ENCODE measurements around the gene SAMD3. TPM values are rescaled to one million over a fixed set of nuclear protein-coding genes. Genes with fewer than 3 reads are reported as not detected.
"Not testable (repeated sequence)": the region's sequence is repeated elsewhere in the genome, so short reads cannot be mapped to it uniquely, and the experiment has no call there.

SAMD3 gene
- total and polyA plus RNA-seq, 4 donors = 0.08 to 4.3 (median 1.2) TPM

GRCh38 chr6:130178692-130179091 lies 44.1 kb downstream of the SAMD3 start:
- WGBS = 88% methylated on average over 1 of the region's 1 CpG
- DNase-seq (ENCODE audit: low spot score) = no peak
- TF ChIP-seq EGR1 (IDR thresholded peaks at IDR 0.05; ENCODE audit: low read depth in 2 of 2) = no peak
- no peak for TF ChIP-seq SP1 (IDR thresholded peaks at IDR 0.05)
- no peak for TF ChIP-seq FOXA1 (IDR thresholded peaks at IDR 0.05)
- TF ChIP-seq CTCF (IDR thresholded peaks at IDR 0.05; ENCODE audit: low read depth, low read length, missing input control) = no peak
- TF ChIP-seq GABPA (IDR thresholded peaks at IDR 0.05 in 1 of 2, conservative IDR thresholded peaks at IDR 0.05 in 1 of 2) = no peak
- no peak for TF ChIP-seq JUND (IDR thresholded peaks at IDR 0.05)
- no peak for TF ChIP-seq REST (IDR thresholded peaks at IDR 0.05)

GRCh38 chr6:130176378-130176777 lies 46.4 kb downstream of the SAMD3 start:
- 89% methylated on average over 1 of the region's 1 CpG for WGBS
- H3K9ac ChIP-seq (ENCODE audit: low read depth in 1 of 2, low read length in 2 of 2) = no peak overlapping the region
- DNase-seq (ENCODE audit: low spot score) = no peak
- H3K27ac ChIP-seq (ENCODE audit: low read depth in 1 of 2, low read length in 2 of 2) = no peak overlapping the region
- H3K4me3 ChIP-seq (ENCODE audit: low read depth in 1 of 3, low read length in 3 of 3) = no peak overlapping the region
- TF ChIP-seq CTCF (IDR thresholded peaks at IDR 0.05; ENCODE audit: low read depth, low read length, missing input control) (no peak), YY1 (IDR thresholded peaks at IDR 0.05) (no peak), REST (IDR thresholded peaks at IDR 0.05) (no peak), RXRA (IDR thresholded peaks at IDR 0.05) (no peak), GABPA (IDR thresholded peaks at IDR 0.05 in 1 of 2, conservative IDR thresholded peaks at IDR 0.05 in 1 of 2) (no peak), HNF4G (IDR thresholded peaks at IDR 0.05) (no peak), FOXA2 (IDR thresholded peaks at IDR 0.05) (no peak), ZBTB33 (IDR thresholded peaks at IDR 0.05) (no peak)
- H3K36me3 ChIP-seq (ENCODE audit: control insufficient read depth in 4 of 4, insufficient read depth in 3 of 4, low read depth in 1 of 4, low read length in 3 of 4) = no peaks in the 10 kb centered on the region
- H3K4me1 ChIP-seq (ENCODE audit: control insufficient read depth in 4 of 4, insufficient read depth in 4 of 4, low read length in 3 of 4) = no peaks in the 10 kb centered on the region
- no peaks in the 10 kb centered on the region for H3K9me3 ChIP-seq (ENCODE audit: control insufficient read depth in 4 of 4, low read length in 3 of 4)
- no peaks in the 10 kb centered on the region for H3K27me3 ChIP-seq (ENCODE audit: control insufficient read depth in 4 of 4, insufficient read depth in 4 of 4, low read length in 3 of 4)

More at GRCh38 chr6:130178692-130179091, 44.1 kb downstream of the SAMD3 start:
- H3K27me3 ChIP-seq (ENCODE audit: control insufficient read depth in 4 of 4, insufficient read depth in 4 of 4, low read length in 3 of 4) = no peaks in the 10 kb centered on the region
- H3K4me3 ChIP-seq (ENCODE audit: low read depth in 1 of 3, low read length in 3 of 3) = no peak overlapping the region
- no peak overlapping the region for H3K27ac ChIP-seq (ENCODE audit: low read depth in 1 of 2, low read length in 2 of 2)
- H3K4me1 ChIP-seq (ENCODE audit: control insufficient read depth in 4 of 4, insufficient read depth in 4 of 4, low read length in 3 of 4) = no peaks in the 10 kb centered on the region
- H3K9ac ChIP-seq (ENCODE audit: low read depth in 1 of 2, low read length in 2 of 2) = no peak overlapping the region
- H3K36me3 ChIP-seq (ENCODE audit: control insufficient read depth in 4 of 4, insufficient read depth in 3 of 4, low read depth in 1 of 4, low read length in 3 of 4) = no peaks in the 10 kb centered on the region
- no peaks in the 10 kb centered on the region for H3K9me3 ChIP-seq (ENCODE audit: control insufficient read depth in 4 of 4, low read length in 3 of 4)

GRCh38 chr6:130173377-130174004 lies 49.3 kb downstream of the SAMD3 start:
- H3K27ac ChIP-seq (ENCODE audit: low read depth in 1 of 2, low read length in 2 of 2); DNase-seq (ENCODE audit: low spot score); H3K36me3 ChIP-seq (ENCODE audit: control insufficient read depth in 4 of 4, insufficient read depth in 3 of 4, low read depth in 1 of 4, low read length in 3 of 4); H3K27me3 ChIP-seq (ENCODE audit: control insufficient read depth in 4 of 4, insufficient read depth in 4 of 4, low read length in 3 of 4); H3K9me3 ChIP-seq (ENCODE audit: control insufficient read depth in 4 of 4, low read length in 3 of 4); H3K9ac ChIP-seq (ENCODE audit: low read depth in 1 of 2, low read length in 2 of 2); H3K4me1 ChIP-seq (ENCODE audit: control insufficient read depth in 4 of 4, insufficient read depth in 4 of 4, low read length in 3 of 4); H3K4me3 ChIP-seq (ENCODE audit: low read depth in 1 of 3, low read length in 3 of 3): not testable (repeated sequence)
- WGBS = 79% methylated on average over 4 of the region's 4 CpGs
